ENCODE results near the gene MIF4GD.
A peak's percentile ranks its signal among the peaks of the same experiment; 100 is the strongest.

DNA sequence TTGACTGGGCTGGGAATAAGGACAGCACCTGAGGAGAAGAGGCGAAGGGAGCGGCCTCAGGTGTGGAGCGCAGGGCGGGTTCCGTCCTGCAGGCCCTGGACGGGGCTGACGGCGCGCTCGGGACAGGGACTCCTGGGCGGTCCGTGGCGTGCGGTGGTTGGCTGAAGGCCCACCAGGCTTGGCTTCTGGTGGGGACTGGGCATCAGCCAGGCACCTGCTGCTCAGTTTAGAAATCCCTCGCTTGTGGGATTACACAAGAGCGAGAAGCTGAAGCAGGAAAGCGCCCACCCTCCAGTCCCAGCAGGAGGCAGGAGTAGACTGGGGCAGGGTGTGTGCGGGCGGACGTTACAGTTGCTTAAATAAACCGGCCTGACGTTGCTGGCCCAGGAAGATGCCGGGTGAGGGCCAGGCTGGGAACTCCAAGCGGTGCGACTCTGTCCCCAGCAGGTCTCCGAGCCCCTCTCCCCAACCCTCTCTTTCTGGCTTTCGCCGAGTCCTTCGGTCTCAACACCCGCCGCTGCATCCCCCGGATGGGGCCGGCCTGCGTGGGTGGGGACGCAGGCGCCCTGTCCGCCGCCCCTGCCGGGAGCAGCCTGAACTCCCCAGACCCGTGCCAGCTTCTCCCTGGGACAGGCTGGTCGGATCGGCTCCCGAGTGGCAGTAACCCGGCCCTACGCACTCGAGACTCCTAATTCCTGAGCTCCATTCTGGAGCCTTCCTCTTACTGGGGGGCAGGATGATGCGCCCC is 639 bp downstream of the MIF4GD start:
- TF ChIP-seq, protein P1, sequence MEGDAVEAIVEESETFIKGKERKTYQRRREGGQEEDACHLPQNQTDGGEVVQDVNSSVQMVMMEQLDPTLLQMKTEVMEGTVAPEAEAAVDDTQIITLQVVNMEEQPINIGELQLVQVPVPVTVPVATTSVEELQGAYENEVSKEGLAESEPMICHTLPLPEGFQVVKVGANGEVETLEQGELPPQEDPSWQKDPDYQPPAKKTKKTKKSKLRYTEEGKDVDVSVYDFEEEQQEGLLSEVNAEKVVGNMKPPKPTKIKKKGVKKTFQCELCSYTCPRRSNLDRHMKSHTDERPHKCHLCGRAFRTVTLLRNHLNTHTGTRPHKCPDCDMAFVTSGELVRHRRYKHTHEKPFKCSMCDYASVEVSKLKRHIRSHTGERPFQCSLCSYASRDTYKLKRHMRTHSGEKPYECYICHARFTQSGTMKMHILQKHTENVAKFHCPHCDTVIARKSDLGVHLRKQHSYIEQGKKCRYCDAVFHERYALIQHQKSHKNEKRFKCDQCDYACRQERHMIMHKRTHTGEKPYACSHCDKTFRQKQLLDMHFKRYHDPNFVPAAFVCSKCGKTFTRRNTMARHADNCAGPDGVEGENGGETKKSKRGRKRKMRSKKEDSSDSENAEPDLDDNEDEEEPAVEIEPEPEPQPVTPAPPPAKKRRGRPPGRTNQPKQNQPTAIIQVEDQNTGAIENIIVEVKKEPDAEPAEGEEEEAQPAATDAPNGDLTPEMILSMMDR (IDR thresholded peaks at IDR 0.05; ENCODE audit: low read length) = peak; percentile 42
- TF ChIP-seq EZH2phosphoT487 (IDR thresholded peaks at IDR 0.05; ENCODE audit: low read length) = no peak

Data from MM.1S (cell line).